ENCODE data around the gene DUSP28.

Gene DUSP28

DNA sequence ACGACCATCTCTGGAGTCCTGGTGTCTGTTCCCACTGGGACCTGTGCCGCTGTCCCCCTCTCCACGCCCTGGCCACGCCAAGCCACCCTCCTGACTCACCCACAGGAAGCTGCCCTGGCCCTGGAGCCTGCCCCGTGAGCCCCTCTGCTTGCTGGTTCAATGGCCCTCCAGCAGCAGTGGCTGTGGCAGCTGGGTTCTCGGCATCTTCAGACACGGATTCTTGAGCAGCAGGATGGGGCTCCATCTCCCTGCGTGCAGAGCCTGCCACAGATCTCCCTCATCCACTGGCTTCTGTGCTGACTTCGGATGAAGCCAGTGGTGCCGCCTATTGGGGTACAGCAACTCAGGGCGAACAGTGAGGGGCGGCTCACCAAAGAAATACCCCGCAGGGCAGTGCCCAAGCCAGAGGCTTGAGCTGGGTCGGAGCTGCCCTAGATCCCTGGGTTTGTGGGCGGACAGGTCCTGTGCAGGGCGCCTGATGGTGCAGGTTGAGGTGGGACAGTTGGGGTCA is 40.3 kb downstream of the DUSP28 start:
- no peak for DNase-seq (ENCODE audit: low read depth)

DNA sequence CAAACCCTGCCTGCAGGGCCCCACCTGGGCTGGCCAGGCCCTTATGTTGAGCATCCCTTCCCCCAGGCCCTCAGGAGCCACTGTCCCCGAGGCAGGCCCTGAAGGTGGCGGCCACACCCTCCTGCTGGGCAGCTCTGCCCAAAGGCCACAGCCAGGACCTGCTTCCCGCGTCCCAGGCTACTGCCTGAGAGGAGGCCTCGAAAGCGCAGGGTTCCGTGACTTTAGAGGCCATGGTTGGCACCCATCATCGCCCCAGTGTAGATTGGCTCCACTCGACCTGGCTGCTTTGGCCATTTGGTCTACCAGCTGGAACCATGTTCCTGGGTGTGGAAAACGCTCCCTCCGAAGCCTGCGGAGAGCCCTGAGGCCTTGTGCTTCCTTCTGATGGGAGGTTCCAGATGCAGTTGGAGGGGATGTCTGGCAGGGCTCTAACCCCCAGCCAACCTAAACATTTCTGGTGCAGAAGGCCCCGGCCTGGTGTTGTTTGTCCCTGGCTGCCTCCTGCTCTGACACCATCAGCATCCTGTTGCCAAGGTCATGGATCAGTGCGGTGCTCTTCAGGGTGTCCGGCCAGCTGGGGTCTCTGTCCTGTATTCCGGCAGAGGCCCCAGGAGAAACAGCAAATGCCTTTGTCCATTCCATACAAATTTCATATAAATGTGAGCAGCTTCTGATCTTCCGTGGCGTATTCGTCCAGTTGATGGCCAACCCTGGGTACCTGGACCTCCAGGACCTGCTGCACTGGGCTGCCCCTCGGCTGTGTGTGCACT is 41.1 kb downstream of the DUSP28 start:
- DNase-seq (ENCODE audit: low read depth): no peak

GRCh38 chr2:240601831-240602160 is 41.6 kb downstream of the DUSP28 start:
- no peak for DNase-seq (ENCODE audit: low read depth)

GRCh38 chr2:240602266-240603050 is 42.3 kb downstream of the DUSP28 start:
- DNase-seq (ENCODE audit: low read depth): no peak

DNA sequence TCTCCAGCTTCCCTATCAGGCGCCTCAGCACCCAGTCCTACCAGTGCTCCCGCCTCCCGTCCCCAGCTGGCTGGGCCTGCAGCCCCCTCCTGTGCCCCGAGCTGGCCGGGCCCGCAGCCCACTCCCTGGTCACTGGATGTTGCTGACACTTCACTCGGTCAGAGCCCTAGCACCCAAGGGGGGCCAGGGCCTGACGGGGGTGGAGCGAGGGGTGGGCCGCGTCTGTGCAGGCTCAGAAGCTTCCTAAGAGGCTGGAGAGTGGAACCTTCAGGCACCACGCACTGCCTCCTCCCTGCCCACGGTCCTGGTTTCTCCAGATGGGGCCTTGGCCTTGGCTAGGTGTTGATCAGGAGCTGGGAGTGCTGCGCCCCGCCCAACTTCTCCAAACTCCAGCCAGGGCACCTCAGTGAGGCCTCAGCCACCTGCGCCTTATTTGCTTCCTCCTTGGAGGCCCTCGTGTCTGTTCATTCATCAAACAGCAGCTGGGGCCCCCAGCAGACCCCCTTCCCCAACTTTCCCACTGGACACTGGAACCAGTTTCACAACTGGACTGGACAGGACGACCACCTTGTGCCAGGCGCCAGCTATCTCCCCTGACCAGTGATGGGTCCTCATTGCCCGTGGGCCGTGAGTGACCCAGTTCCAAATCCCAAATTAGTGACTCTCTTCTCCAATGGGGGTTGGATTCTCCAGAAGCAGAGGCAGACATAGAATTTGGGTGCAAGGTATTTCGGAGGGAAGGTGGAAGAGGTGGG is 43.1 kb downstream of the DUSP28 start:
- DNase-seq (ENCODE audit: low read depth): no peak

DNA sequence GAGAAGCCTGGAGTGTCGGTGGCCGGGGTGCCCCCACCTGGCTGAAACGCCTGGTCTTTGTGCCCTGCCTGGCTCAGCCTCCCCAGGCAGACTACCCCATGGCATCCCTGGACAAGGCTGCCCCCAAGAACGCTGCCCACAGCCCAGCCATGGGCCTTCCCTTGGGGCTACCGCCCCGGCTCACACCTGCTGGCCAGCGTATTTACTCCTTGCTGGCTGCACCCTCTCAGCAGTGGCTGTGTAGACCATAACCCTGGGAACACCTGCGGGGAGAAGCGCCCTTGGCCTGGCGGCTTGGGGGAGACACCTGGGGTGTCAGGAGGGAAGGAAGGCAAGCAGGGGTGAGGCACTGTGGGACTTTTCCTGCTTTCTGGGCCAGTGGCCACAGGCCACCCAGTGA is 43.7 kb downstream of the DUSP28 start:
- DNase-seq (ENCODE audit: low read depth): no peak

- peak; percentile 62 for DNase-seq (ENCODE audit: low read depth)
Measured at GRCh38 chr2:240604291-240604938, 44.3 kb downstream of the DUSP28 start.

- DNase-seq (ENCODE audit: low read depth): no peak
Measured at GRCh38 chr2:240604939-240605716, 45.0 kb downstream of the DUSP28 start.

GRCh38 chr2:240605867-240606743 is 45.9 kb downstream of the DUSP28 start:
- no peak for DNase-seq (ENCODE audit: low read depth)

- DNase-seq (ENCODE audit: low read depth): no peak
Measured at GRCh38 chr2:240611601-240612210, 51.5 kb downstream of the DUSP28 start.

All from EH (cell line).